SKM-1 (cell line): ENCODE data around the gene RASA4B.
"Not testable (repeated sequence)": the region's sequence is repeated elsewhere in the genome, so short reads cannot be mapped to it uniquely, and the experiment has no call there.

Source experiments
- DNase-seq: peaks from one replicate; lab custom pipeline; 2025; ENCODE audit not compliant: unreplicated experiment; lab: John Stamatoyannopoulos, UW

The RASA4B gene

GRCh38 chr7:102474116-102474515, 43.5 kb downstream of the RASA4B start:
- DNase-seq: not testable (repeated sequence)

- DNase-seq: no peak
Observed at GRCh38 chr7:102473271-102473991, 44.1 kb downstream of the RASA4B start.

GRCh38 chr7:102472126-102473041, 45.2 kb downstream of the RASA4B start:
- no peak for DNase-seq

- DNase-seq: no peak
Observed at GRCh38 chr7:102471791-102472125, 45.8 kb downstream of the RASA4B start.

- no peak for DNase-seq
Observed at GRCh38 chr7:102469972-102470825, 47.4 kb downstream of the RASA4B start.

GRCh38 chr7:102469351-102469971, 48.1 kb downstream of the RASA4B start:
- DNase-seq: no peak

- no peak for DNase-seq
Observed at GRCh38 chr7:102468478-102469350, 48.9 kb downstream of the RASA4B start.

GRCh38 chr7:102467581-102468477, 49.7 kb downstream of the RASA4B start:
- no peak for DNase-seq

GRCh38 chr7:102466097-102466496, 51.5 kb downstream of the RASA4B start:
- DNase-seq: no peak

GRCh38 chr7:102464577-102465280, 52.8 kb downstream of the RASA4B start, which contains the start of the genes ALKBH4 and LRWD1:
Gene ALKBH4, minus strand, starts transcription at chr7:102464863. Its CDS starts 27 bp downstream, at chr7:102464836.
Gene LRWD1, plus strand, starts transcription at chr7:102464984. Its CDS starts 97 bp downstream, at chr7:102465081.
- peak; percentile 82 for DNase-seq

GRCh38 chr7:102463841-102464576, 53.6 kb downstream of the RASA4B start:
- no peak for DNase-seq

GRCh38 chr7:102460467-102460866, 57.1 kb downstream of the RASA4B start:
- DNase-seq: no peak

- no peak for DNase-seq
Observed at GRCh38 chr7:102459221-102459844, 58.2 kb downstream of the RASA4B start.

GRCh38 chr7:102457352-102457924, 60.1 kb downstream of the RASA4B start:
- DNase-seq: no peak

- no peak for DNase-seq
Observed at GRCh38 chr7:102456327-102456726, 61.2 kb downstream of the RASA4B start.

GRCh38 chr7:102455596-102455995, 62.0 kb downstream of the RASA4B start:
- no peak for DNase-seq

GRCh38 chr7:102454932-102455331, 62.6 kb downstream of the RASA4B start:
- DNase-seq: not testable (repeated sequence)
